BJ (cell line): ENCODE results near the gene C1QTNF8. TPM values are rescaled to one million over a fixed set of nuclear protein-coding genes. Genes with fewer than 3 reads are reported as not detected.

Source experiments
- CTCF ChIA-PET: fragments of 350-600 bp; formaldehyde crosslinking; extraction: SDS; loops from one replicate; lab custom pipeline; 2021; ENCODE audit warnings: antibody characterized with exemption, inconsistent platforms; lab: Yijun Ruan, JAX
- POLR2A ChIA-PET: fragments of 300-600 bp; sonication (Branson Sonifier 250); formaldehyde crosslinking; extraction: SDS; loops from one replicate; lab custom pipeline; 2021; ENCODE audit warnings: antibody characterized with exemption; lab: Charles Lee
- DNase-seq: peaks from one replicate; pipeline ENCODE4 v3.0.0-alpha.2; 2011; ENCODE audit warnings: low read depth
- H3K27me3 ChIP-seq: 2 replicates; pipeline ENCODE4 v1.6.0; 2011; ENCODE audit warnings: low read length; ENCODE audit not compliant: control insufficient read depth, insufficient read depth
- H3K36me3 ChIP-seq: 2 replicates; pipeline ENCODE4 v1.5.1; 2011; ENCODE audit warnings: low read length; ENCODE audit not compliant: control insufficient read depth, insufficient read depth
- H3K4me3 ChIP-seq: 2 replicates; pipeline ENCODE4 v1.5.1; 2011; ENCODE audit warnings: low read depth, mild to moderate bottlenecking, control low read depth, low read length
- CTCF ChIP-seq: IDR thresholded peaks from 2 replicates; pipeline ENCODE4 v1.5.1; 2011; ENCODE audit warnings: low read depth, mild to moderate bottlenecking, control low read depth, inconsistent platforms, low read length, moderate library complexity; ENCODE audit not compliant: insufficient read depth
- polyA plus RNA-seq: library from polyadenylated mRNA; depleted of rRNA; stranded (reverse); fragments of >200 nt; gene quantifications from 2 replicates; pipeline ENCODE4 v1.2.3, GENCODE V29; 2011; rRNA removed

Gene C1QTNF8
- polyA plus RNA-seq, 1 experiment = not detected

GRCh38 chr16:1038932-1039331, 57.1 kb downstream of the C1QTNF8 start:
- DNase-seq = no peak
- ChIA-PET CTCF (no interaction called here), POLR2A (no interaction called here)
- Histone ChIP-seq H3K36me3 (no peaks in the 10 kb centered on the region), H3K27me3 (no peaks in the 10 kb centered on the region; the same call in 1 of the 2 replicates), H3K4me3 (no peak overlapping the region)
- TF ChIP-seq CTCF = no peak

Other genes with a start within 250 kb of the C1QTNF8 start
- gene LMF1, start 125.3 kb downstream of the C1QTNF8 start, polyA plus RNA-seq = 14.8 and 28.9 TPM in 2 replicates
- gene SOX8, start 114.5 kb downstream of the C1QTNF8 start, polyA plus RNA-seq = 0.04 TPM in 2 replicates
- gene SSTR5, start 23.5 kb downstream of the C1QTNF8 start, polyA plus RNA-seq = not detected in 2 replicates
- gene CACNA1H, start 56.9 kb upstream of the C1QTNF8 start, polyA plus RNA-seq = 0.20 and 0.37 TPM in 2 replicates
- not detected in 2 replicates for gene TPSG1, start 129.0 kb upstream of the C1QTNF8 start, polyA plus RNA-seq
- gene TPSB2, start 133.9 kb upstream of the C1QTNF8 start, polyA plus RNA-seq = not detected in 2 replicates
- not detected in 2 replicates for gene TPSAB1, start 144.5 kb upstream of the C1QTNF8 start, polyA plus RNA-seq
- gene TPSD1, start 159.8 kb upstream of the C1QTNF8 start, polyA plus RNA-seq = not detected in 2 replicates
- 81.2 and 138 TPM in 2 replicates for gene UBE2I, start 213.4 kb upstream of the C1QTNF8 start, polyA plus RNA-seq
- 0.29 and 0.33 TPM in 2 replicates for gene BAIAP3, start 237.4 kb upstream of the C1QTNF8 start, polyA plus RNA-seq